ENCODE measurements around the gene ACSS1. TPM values are rescaled to one million over a fixed set of nuclear protein-coding genes. Genes with fewer than 3 reads are reported as not detected.

ACSS1 gene
- total RNA-seq, 1 donor from 2014 or later, result 0.27 TPM

DNA sequence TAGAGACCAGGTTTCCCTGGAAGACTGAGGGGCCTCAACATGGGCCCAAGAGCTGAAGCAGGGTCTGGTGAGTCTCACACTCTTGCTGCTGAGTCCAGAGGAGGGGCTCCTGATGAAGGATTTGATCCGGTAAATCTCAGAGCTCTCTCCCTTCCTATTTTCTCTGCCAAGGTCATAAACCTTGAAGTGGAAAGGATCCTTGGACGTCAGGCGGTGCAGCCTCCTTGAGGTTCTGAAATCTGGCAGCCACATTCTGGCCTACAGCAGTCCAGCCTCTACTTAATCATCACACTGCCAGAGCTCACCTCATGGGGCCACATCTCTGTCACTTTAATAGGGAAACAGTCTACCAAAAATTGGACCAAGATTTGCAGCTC is 24.0 kb downstream of the ACSS1 start:
- H3K27ac ChIP-seq (ENCODE audit: low read depth, low read length), result no peak overlapping the region
- no peak overlapping the region for H3K4me3 Mint-ChIP-seq (ENCODE audit: unreplicated experiment)
- DNase-seq (ENCODE audit: low read depth), result no peak
- H3K4me1 Mint-ChIP-seq (ENCODE audit: low read depth, unreplicated experiment), result peaks cover 5% of the 10 kb centered on the region
- peaks cover 43% of the 10 kb centered on the region for H3K27me3 Mint-ChIP-seq (ENCODE audit: low read depth, unreplicated experiment)
- no peaks in the 10 kb centered on the region for H4K20me1 ChIP-seq (ENCODE audit: insufficient read depth, low read length)
- H3K27me3 ChIP-seq (ENCODE audit: insufficient read depth, low read length), result peaks cover 11% of the 10 kb centered on the region
- peaks cover 2% of the 10 kb centered on the region for H3K9me3 Mint-ChIP-seq (ENCODE audit: unreplicated experiment)
- H3K9me3 ChIP-seq (ENCODE audit: insufficient read depth, low read depth, low read length), result no peaks in the 10 kb centered on the region
- H2AFZ ChIP-seq (ENCODE audit: low read depth, low read length), result no peak overlapping the region
- H3K4me3 ChIP-seq (ENCODE audit: insufficient read depth, low read depth, low read length), result no peak overlapping the region
- H3K4me2 ChIP-seq (ENCODE audit: low read length), result no peak overlapping the region
- no peak for TF ChIP-seq EZH2 (IDR thresholded peaks at IDR 0.05; ENCODE audit: insufficient read depth, low read length)
- TF ChIP-seq, protein P1, sequence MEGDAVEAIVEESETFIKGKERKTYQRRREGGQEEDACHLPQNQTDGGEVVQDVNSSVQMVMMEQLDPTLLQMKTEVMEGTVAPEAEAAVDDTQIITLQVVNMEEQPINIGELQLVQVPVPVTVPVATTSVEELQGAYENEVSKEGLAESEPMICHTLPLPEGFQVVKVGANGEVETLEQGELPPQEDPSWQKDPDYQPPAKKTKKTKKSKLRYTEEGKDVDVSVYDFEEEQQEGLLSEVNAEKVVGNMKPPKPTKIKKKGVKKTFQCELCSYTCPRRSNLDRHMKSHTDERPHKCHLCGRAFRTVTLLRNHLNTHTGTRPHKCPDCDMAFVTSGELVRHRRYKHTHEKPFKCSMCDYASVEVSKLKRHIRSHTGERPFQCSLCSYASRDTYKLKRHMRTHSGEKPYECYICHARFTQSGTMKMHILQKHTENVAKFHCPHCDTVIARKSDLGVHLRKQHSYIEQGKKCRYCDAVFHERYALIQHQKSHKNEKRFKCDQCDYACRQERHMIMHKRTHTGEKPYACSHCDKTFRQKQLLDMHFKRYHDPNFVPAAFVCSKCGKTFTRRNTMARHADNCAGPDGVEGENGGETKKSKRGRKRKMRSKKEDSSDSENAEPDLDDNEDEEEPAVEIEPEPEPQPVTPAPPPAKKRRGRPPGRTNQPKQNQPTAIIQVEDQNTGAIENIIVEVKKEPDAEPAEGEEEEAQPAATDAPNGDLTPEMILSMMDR (IDR thresholded peaks at IDR 0.05; ENCODE audit: insufficient read depth, low read depth, low read length), result no peak
- FAIRE-seq, result no peak
- H3K9ac ChIP-seq (ENCODE audit: low read length), result no peak overlapping the region
- H3K4me1 ChIP-seq (ENCODE audit: insufficient read depth, low read length), result peaks cover 8% of the 10 kb centered on the region
- H3K27ac Mint-ChIP-seq (ENCODE audit: unreplicated experiment), result no peak overlapping the region
- no peaks in the 10 kb centered on the region for H3K36me3 Mint-ChIP-seq (ENCODE audit: low read depth, unreplicated experiment)
- H3K36me3 ChIP-seq (ENCODE audit: insufficient read depth, low read length), result no peaks in the 10 kb centered on the region
- H3K79me2 ChIP-seq (ENCODE audit: insufficient read depth, low read length), result no peaks in the 10 kb centered on the region

DNA sequence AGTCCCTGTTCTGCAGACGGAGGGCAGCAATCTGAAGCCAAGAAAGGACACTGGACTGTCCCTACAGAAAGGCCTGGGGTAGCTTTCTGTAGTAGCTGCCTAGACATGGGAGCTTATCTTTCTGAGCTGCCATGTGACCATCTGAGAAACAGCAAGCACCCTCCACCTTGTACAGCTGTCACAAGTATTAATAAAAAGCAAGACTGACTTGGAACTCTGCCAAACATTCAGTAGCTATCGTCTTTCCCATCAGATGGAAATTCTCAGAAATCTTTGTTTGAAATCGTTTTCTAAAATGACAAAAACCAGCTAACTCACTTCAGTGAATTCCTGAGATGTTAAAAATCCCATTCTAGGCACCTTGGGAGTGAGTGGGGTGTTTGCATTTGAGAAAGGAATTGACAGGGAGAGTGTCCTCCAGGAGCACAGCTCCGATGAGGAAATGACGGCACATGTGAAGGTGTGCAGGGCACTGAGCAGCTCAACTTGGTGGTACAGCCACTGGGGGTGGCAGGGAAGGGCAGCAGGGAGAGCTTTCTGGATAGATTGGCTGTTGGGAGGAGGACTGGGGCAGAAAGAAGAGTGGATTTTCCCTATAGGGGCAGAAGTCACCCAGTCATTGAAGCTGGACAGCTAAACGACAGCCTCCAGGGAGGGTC is 24.5 kb downstream of the ACSS1 start:
- H3K36me3 Mint-ChIP-seq (ENCODE audit: low read depth, unreplicated experiment), result no peaks in the 10 kb centered on the region
- FAIRE-seq, result no peak
- peaks cover 5% of the 10 kb centered on the region for H3K4me1 Mint-ChIP-seq (ENCODE audit: low read depth, unreplicated experiment)

More for the DNA sequence above, 24.5 kb downstream of the ACSS1 start:
- no peak overlapping the region for H3K4me3 ChIP-seq (ENCODE audit: insufficient read depth, low read depth, low read length)
- no peak for TF ChIP-seq EZH2 (IDR thresholded peaks at IDR 0.05; ENCODE audit: insufficient read depth, low read length)
- TF ChIP-seq, protein P1 (IDR thresholded peaks at IDR 0.05; ENCODE audit: insufficient read depth, low read depth, low read length), result no peak
- H3K4me1 ChIP-seq (ENCODE audit: insufficient read depth, low read length), result peaks cover 8% of the 10 kb centered on the region
- no peak overlapping the region for H3K4me2 ChIP-seq (ENCODE audit: low read length)
- H3K79me2 ChIP-seq (ENCODE audit: insufficient read depth, low read length), result no peaks in the 10 kb centered on the region
- no peak overlapping the region for H2AFZ ChIP-seq (ENCODE audit: low read depth, low read length)
- no peaks in the 10 kb centered on the region for H4K20me1 ChIP-seq (ENCODE audit: insufficient read depth, low read length)
- H3K9ac ChIP-seq (ENCODE audit: low read length), result no peak overlapping the region
- no peaks in the 10 kb centered on the region for H3K9me3 ChIP-seq (ENCODE audit: insufficient read depth, low read depth, low read length)
- no peaks in the 10 kb centered on the region for H3K36me3 ChIP-seq (ENCODE audit: insufficient read depth, low read length)
- peaks cover 44% of the 10 kb centered on the region for H3K27me3 Mint-ChIP-seq (ENCODE audit: low read depth, unreplicated experiment)
- no peak overlapping the region for H3K27ac Mint-ChIP-seq (ENCODE audit: unreplicated experiment)
- peaks cover 11% of the 10 kb centered on the region for H3K27me3 ChIP-seq (ENCODE audit: insufficient read depth, low read length)
- H3K4me3 Mint-ChIP-seq (ENCODE audit: unreplicated experiment), result no peak overlapping the region
- no peak for DNase-seq (ENCODE audit: low read depth)
- H3K9me3 Mint-ChIP-seq (ENCODE audit: unreplicated experiment), result peaks cover 2% of the 10 kb centered on the region
- H3K27ac ChIP-seq (ENCODE audit: low read depth, low read length), result no peak overlapping the region

Data from astrocyte (in vitro differentiated cells and primary cell).